Suppressor macrophage treated with lipopolysaccharide for 1 hour (primary cell): Measurements from ENCODE around the gene SLC49A4.

Source experiments
- DNase-seq, 3 donors: peaks; one replicate each; pipeline ENCODE4 v3.0.0-alpha.2; 2020 to 2022

SLC49A4 gene

GRCh38 chr3:122930063-122930997 lies 135.5 kb downstream of the SLC49A4 start:
- no peak for DNase-seq
